ENCODE results near the gene PDGFC. TPM values are rescaled to one million over a fixed set of nuclear protein-coding genes. Genes with fewer than 3 reads are reported as not detected.

The PDGFC gene
- total RNA-seq, 2 donors from 2014 or later: 3.9 to 8.3 TPM

DNA sequence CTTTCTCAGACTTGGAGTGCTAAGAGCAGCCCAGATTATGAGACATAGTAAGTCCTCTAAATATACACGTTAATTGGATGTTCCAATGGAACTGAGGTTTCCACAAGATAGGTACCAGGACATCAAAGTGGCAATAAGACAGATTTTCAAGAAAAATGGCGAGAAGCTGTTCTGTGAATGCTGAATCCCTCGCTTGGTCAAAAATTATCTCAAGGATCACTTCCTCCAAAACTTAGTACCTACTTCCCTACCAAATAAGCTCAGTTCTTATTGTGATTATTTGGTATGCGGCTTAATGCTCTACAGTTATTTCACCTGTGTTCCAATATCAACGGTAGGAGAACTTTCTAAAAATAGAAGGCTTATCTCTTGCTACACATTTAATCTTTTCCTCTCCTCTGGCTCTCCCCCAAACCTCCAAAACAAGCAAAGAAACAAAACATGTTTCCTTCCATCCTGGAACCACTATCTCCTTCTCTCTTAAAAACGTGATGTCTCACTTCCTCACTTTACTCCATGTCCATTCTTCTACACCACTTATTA is 14.7 kb downstream of the PDGFC start:
- Histone ChIP-seq H3K27me3 (no peaks in the 10 kb centered on the region), H3K4me3 (no peak overlapping the region), H3K27ac (no peak overlapping the region), H3K9ac (ENCODE audit: low read depth in 2 of 2, low read length in 2 of 2) (no peak overlapping the region), H3K4me1 (peaks cover 5% of the 10 kb centered on the region), H3K36me3 (no peaks in the 10 kb centered on the region), H3K9me3 (no peaks in the 10 kb centered on the region)
- TF ChIP-seq, protein P1, sequence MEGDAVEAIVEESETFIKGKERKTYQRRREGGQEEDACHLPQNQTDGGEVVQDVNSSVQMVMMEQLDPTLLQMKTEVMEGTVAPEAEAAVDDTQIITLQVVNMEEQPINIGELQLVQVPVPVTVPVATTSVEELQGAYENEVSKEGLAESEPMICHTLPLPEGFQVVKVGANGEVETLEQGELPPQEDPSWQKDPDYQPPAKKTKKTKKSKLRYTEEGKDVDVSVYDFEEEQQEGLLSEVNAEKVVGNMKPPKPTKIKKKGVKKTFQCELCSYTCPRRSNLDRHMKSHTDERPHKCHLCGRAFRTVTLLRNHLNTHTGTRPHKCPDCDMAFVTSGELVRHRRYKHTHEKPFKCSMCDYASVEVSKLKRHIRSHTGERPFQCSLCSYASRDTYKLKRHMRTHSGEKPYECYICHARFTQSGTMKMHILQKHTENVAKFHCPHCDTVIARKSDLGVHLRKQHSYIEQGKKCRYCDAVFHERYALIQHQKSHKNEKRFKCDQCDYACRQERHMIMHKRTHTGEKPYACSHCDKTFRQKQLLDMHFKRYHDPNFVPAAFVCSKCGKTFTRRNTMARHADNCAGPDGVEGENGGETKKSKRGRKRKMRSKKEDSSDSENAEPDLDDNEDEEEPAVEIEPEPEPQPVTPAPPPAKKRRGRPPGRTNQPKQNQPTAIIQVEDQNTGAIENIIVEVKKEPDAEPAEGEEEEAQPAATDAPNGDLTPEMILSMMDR (IDR thresholded peaks at IDR 0.05): no peak
- intact Hi-C loops (cut with DNase I): no loop called here
- no peak for DNase-seq

DNA sequence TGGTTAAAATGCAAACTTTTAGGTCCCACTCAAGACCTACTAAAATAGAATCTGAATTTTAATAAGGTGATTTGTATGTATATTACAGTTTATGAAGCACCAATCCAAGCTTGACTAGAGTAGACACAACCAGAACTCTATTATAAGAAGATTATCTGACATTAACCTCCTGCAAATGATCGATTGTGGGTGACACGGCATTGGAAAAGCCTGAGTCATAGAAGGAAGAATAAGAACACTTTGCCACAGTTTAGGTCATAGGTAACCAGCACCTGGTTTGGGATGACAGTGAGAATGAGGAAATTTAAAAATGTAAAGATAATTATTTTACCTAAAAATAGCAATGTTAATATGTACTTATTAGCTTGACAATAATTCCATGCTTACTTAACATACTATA is 15.2 kb downstream of the PDGFC start:
- Histone ChIP-seq H3K4me1 (peaks cover 5% of the 10 kb centered on the region), H3K4me3 (no peak overlapping the region), H3K27ac (no peak overlapping the region), H3K9ac (ENCODE audit: low read depth in 2 of 2, low read length in 2 of 2) (no peak overlapping the region), H3K9me3 (no peaks in the 10 kb centered on the region), H3K27me3 (no peaks in the 10 kb centered on the region), H3K36me3 (no peaks in the 10 kb centered on the region)
- DNase-seq: no peak
- TF ChIP-seq, protein P1 (IDR thresholded peaks at IDR 0.05): no peak
- intact Hi-C loops (cut with DNase I): no loop called here

DNA sequence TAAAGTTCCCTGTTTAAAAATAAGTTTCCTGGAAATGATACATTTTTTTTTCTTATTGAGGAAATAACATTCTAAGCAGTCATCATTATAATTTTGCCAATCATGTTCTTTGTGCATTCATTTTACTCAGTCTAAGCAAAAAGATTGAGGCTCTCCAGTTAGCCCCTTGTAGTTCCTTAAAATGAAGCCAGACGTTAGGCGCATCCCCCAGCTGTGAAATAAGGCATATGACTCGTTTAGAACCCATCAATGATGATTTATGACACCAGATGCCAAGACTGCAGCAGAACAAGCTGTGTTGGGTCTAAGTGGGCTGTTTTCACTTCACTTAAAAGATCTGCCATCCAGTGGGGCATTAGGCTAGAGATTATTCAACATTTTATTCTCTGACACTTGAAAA is 17.0 kb downstream of the PDGFC start:
- peaks cover 5% of the 10 kb centered on the region for H3K4me1 ChIP-seq
- no peaks in the 10 kb centered on the region for H3K27me3 ChIP-seq
- no peak for DNase-seq
- no peak overlapping the region for H3K4me3 ChIP-seq
- TF ChIP-seq, protein P1 (IDR thresholded peaks at IDR 0.05): no peak
- H3K27ac ChIP-seq: no peak overlapping the region
- intact Hi-C loops (cut with DNase I): no loop called here
- H3K9ac ChIP-seq (ENCODE audit: low read depth in 2 of 2, low read length in 2 of 2): no peak overlapping the region
- no peaks in the 10 kb centered on the region for H3K9me3 ChIP-seq
- no peaks in the 10 kb centered on the region for H3K36me3 ChIP-seq

DNA sequence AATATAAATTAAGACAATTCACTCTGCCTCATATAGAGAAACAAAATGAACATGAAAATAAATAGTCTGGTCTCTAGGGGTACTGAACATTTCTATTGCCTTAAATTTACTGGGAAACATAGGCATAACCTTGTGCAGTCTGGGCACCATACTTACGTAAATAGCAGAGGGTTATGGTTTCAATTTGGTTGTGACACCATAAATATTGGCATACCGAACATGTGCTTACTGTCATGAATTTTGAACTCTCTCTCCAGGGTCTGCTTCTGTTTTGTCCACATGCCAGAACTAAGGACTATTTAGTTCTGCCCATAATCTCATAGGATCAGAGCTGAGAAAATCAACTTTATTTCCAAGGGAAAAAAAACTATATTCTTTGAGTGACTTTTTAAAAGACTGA is 17.6 kb downstream of the PDGFC start:
- Histone ChIP-seq H3K9me3 (no peaks in the 10 kb centered on the region), H3K9ac (ENCODE audit: low read depth in 2 of 2, low read length in 2 of 2) (no peak overlapping the region), H3K27ac (no peak overlapping the region), H3K36me3 (no peaks in the 10 kb centered on the region), H3K4me3 (no peak overlapping the region), H3K4me1 (peaks cover 3% of the 10 kb centered on the region), H3K27me3 (no peaks in the 10 kb centered on the region)
- intact Hi-C loops (cut with DNase I): no loop called here
- TF ChIP-seq, protein P1 (IDR thresholded peaks at IDR 0.05): no peak
- DNase-seq: no peak

DNA sequence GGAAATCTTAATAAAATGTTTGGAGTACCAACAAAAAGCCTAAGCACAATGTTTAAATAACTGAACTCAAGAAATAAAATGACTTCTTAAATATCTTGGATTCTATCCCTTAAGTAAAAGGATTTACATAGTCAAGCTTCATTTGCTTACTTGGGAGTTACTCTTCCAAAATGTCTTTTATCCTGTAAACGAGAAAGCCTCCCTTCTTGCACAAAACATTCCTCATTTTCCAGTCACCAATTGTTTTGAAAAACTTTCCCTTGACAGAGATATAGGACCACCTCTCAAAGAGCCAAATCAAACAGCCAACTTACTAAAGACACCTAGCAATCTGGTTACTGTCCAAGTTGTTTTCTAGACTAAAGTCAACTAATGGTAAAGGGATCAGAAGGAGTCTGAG is 18.6 kb downstream of the PDGFC start:
- Histone ChIP-seq H3K4me3 (no peak overlapping the region), H3K9ac (ENCODE audit: low read depth in 2 of 2, low read length in 2 of 2) (no peak overlapping the region), H3K27me3 (no peaks in the 10 kb centered on the region), H3K4me1 (no peaks in the 10 kb centered on the region), H3K36me3 (no peaks in the 10 kb centered on the region), H3K9me3 (no peaks in the 10 kb centered on the region), H3K27ac (no peak overlapping the region)
- intact Hi-C loops (cut with DNase I): no loop called here
- no peak for DNase-seq
- TF ChIP-seq, protein P1 (IDR thresholded peaks at IDR 0.05): no peak

Data from colonic mucosa (tissue), 4 donors.